ENCODE measurements around the gene PRKACA. TPM values are rescaled to one million over a fixed set of nuclear protein-coding genes. Genes with fewer than 3 reads are reported as not detected.

PRKACA gene
- total RNA-seq, 2 donors from 2014 or later = 93.2 to 107 TPM

DNA sequence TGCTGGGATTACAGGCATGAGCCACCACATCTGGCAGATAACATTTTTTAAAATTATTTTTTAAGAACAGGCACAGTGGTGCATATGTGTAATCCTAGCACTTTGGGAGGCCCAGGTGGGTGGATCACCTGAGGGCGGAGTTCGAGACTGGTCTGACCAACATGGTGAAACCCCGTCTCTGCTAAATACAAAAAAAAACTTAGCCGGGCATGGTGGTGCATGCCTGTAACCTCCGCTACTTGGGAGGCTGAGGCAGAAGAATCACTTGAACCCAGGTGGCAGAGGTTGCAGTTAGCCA is 55.1 kb downstream of the PRKACA start:
- Histone ChIP-seq H3K4me1 (ENCODE audit: control insufficient read depth in 1 of 2, low read depth in 2 of 2) (peaks cover 0 to 14% of the 10 kb centered on the region in 2 donors), H3K36me3 (no peaks in the 10 kb centered on the region), H3K9me3 (no peaks in the 10 kb centered on the region), H3K27ac (no peak overlapping the region), H3K27me3 (replicated peaks; ENCODE audit: insufficient read depth) (no peaks in the 10 kb centered on the region), H3K4me3 (no peak overlapping the region)
- DNase-seq (ENCODE audit: low spot score) (no peak), ATAC-seq (ENCODE audit: insufficient number of reproducible peaks, low FRiP score, low read depth) (no peak)
- TF ChIP-seq, protein P1, sequence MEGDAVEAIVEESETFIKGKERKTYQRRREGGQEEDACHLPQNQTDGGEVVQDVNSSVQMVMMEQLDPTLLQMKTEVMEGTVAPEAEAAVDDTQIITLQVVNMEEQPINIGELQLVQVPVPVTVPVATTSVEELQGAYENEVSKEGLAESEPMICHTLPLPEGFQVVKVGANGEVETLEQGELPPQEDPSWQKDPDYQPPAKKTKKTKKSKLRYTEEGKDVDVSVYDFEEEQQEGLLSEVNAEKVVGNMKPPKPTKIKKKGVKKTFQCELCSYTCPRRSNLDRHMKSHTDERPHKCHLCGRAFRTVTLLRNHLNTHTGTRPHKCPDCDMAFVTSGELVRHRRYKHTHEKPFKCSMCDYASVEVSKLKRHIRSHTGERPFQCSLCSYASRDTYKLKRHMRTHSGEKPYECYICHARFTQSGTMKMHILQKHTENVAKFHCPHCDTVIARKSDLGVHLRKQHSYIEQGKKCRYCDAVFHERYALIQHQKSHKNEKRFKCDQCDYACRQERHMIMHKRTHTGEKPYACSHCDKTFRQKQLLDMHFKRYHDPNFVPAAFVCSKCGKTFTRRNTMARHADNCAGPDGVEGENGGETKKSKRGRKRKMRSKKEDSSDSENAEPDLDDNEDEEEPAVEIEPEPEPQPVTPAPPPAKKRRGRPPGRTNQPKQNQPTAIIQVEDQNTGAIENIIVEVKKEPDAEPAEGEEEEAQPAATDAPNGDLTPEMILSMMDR (IDR thresholded peaks at IDR 0.05) = no peak

DNA sequence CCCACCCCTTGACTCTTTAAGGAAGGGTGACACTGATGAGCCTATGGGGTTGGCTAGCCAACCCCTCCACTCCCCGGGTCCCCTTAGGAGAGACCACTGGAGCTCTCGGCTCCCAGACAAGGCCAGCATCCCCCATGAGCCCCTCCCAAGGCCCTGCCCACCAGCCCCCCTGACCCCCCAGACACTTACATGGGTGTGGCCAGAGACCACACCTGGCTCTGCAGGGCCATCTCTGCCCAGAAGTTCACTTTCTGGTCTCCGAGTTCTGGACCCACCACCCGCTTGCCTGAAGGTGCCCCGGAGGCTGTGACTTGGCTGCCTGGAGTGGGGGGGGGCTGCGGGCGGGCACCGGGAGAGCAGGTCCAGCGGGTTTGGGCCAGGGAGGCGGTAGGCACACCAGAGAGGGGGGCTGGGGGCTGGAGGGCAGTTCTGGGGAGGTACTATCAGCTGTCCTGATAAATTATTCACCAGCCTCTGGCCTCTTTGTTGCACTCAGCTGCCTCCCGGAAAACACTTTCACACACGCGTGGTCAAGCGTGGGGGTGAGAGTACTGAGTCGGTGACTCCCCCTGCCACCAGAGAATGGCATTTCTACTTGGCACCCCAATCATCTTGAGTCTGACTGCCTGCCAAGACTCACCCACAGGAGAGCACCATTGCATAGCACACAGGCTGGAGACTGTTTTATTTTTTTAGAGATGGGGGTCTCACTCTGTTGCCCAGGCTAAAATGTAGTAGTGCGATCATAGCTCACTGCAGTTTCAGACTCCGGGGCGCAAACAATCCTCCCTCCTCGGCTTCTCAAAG is 55.6 kb downstream of the PRKACA start, which contains the start of gene PALM3:
PALM3 (minus strand) TSS at position 326 of the 807 bp plus-strand sequence; CDS start at position 230, 96 bp downstream.
- H3K4me1 ChIP-seq (ENCODE audit: control insufficient read depth in 1 of 2, low read depth in 2 of 2) = peaks cover 0 to 14% of the 10 kb centered on the region in 2 donors
- no peaks in the 10 kb centered on the region for H3K9me3 ChIP-seq
- TF ChIP-seq, protein P1 (IDR thresholded peaks at IDR 0.05) = no peak
- no peak within 1 kb of the TSS for H3K4me3 ChIP-seq
- DNase-seq (ENCODE audit: low spot score) = no peak
- no peaks in the 10 kb centered on the region for H3K27me3 ChIP-seq (replicated peaks; ENCODE audit: insufficient read depth)
- H3K36me3 ChIP-seq = no peaks in the 10 kb centered on the region
- ATAC-seq (ENCODE audit: insufficient number of reproducible peaks, low FRiP score, low read depth) = no peak
- no peak within 1 kb of the TSS for H3K27ac ChIP-seq

GRCh38 chr19:14061081-14061749 is 56.3 kb downstream of the PRKACA start:
- TF ChIP-seq, protein P1 (IDR thresholded peaks at IDR 0.05) = no peak
- H3K27ac ChIP-seq = no peak overlapping the region
- DNase-seq (ENCODE audit: low spot score) = no peak
- H3K27me3 ChIP-seq (replicated peaks; ENCODE audit: insufficient read depth) = no peaks in the 10 kb centered on the region
- no peak overlapping the region for H3K4me3 ChIP-seq
- H3K9me3 ChIP-seq = no peaks in the 10 kb centered on the region
- peaks cover 0 to 14% of the 10 kb centered on the region in 2 donors for H3K4me1 ChIP-seq (ENCODE audit: control insufficient read depth in 1 of 2, low read depth in 2 of 2)
- H3K36me3 ChIP-seq = no peaks in the 10 kb centered on the region
- no peak for ATAC-seq (ENCODE audit: insufficient number of reproducible peaks, low FRiP score, low read depth)

- TF ChIP-seq, protein P1 (IDR thresholded peaks at IDR 0.05) = no peak
- no peak overlapping the region for H3K4me3 ChIP-seq
- no peaks in the 10 kb centered on the region for H3K27me3 ChIP-seq (replicated peaks; ENCODE audit: insufficient read depth)
- no peak overlapping the region for H3K27ac ChIP-seq
- peaks cover 0 to 14% of the 10 kb centered on the region in 2 donors for H3K4me1 ChIP-seq (ENCODE audit: control insufficient read depth in 1 of 2, low read depth in 2 of 2)
- DNase-seq (ENCODE audit: low spot score) = no peak
- H3K9me3 ChIP-seq = no peaks in the 10 kb centered on the region
- H3K36me3 ChIP-seq = no peaks in the 10 kb centered on the region
- no peak for ATAC-seq (ENCODE audit: insufficient number of reproducible peaks, low FRiP score, low read depth)
Observed at GRCh38 chr19:14059652-14060155, 57.9 kb downstream of the PRKACA start.

- H3K27me3 ChIP-seq (replicated peaks; ENCODE audit: insufficient read depth) = no peaks in the 10 kb centered on the region
- DNase-seq (ENCODE audit: low spot score) (no peak), ATAC-seq (ENCODE audit: insufficient number of reproducible peaks, low FRiP score, low read depth) (no peak)
- TF ChIP-seq, protein P1 (IDR thresholded peaks at IDR 0.05) = no peak
- H3K9me3 ChIP-seq = no peaks in the 10 kb centered on the region
- no peak overlapping the region for H3K4me3 ChIP-seq
- H3K4me1 ChIP-seq (ENCODE audit: control insufficient read depth in 1 of 2, low read depth in 2 of 2) = peaks cover 0 to 14% of the 10 kb centered on the region in 2 donors
- no peaks in the 10 kb centered on the region for H3K36me3 ChIP-seq
- no peak overlapping the region for H3K27ac ChIP-seq
Observed at GRCh38 chr19:14059093-14059480, 58.5 kb downstream of the PRKACA start.

Data from thoracic aorta (tissue), 2 donors.